VCaP (cell line): ENCODE results near the gene DDX23.

Source experiments
- H3K27ac ChIP-seq: fragments of 450-650 bp; 2 replicates; pipeline ENCODE4 v1.5.1; 2017
- CTCF ChIP-seq: fragments of 450-650 bp; conservative IDR thresholded peaks from 2 replicates; pipeline ENCODE4 v1.5.1; 2017; ENCODE audit warnings: mild to moderate bottlenecking, moderate library complexity

The DDX23 gene

GRCh38 chr12:48827513-48828096 lies 24.4 kb downstream of the DDX23 start:
- TF ChIP-seq CTCF: no peak
- no peak overlapping the region for H3K27ac ChIP-seq

GRCh38 chr12:48827026-48827425 lies 24.9 kb downstream of the DDX23 start:
- H3K27ac ChIP-seq: no peak overlapping the region
- no peak for TF ChIP-seq CTCF

GRCh38 chr12:48826209-48826855 lies 25.6 kb downstream of the DDX23 start:
- TF ChIP-seq CTCF: no peak
- H3K27ac ChIP-seq: no peak overlapping the region

GRCh38 chr12:48824905-48825304 lies 27.1 kb downstream of the DDX23 start:
- no peak for TF ChIP-seq CTCF
- H3K27ac ChIP-seq: no peak overlapping the region

GRCh38 chr12:48824112-48824511 lies 27.9 kb downstream of the DDX23 start:
- H3K27ac ChIP-seq: no peak overlapping the region
- TF ChIP-seq CTCF: no peak

GRCh38 chr12:48823281-48823680 lies 28.7 kb downstream of the DDX23 start:
- TF ChIP-seq CTCF: no peak
- H3K27ac ChIP-seq: no peak overlapping the region

GRCh38 chr12:48822711-48823110 lies 29.3 kb downstream of the DDX23 start:
- TF ChIP-seq CTCF: no peak
- no peak overlapping the region for H3K27ac ChIP-seq
